Testis (tissue), 2 donors: ENCODE data around the gene SLC16A13.

ENCODE experiments used
- POLR2A ChIP-seq: fragments of 450-650 bp; IDR thresholded peaks from one replicate; pipeline ENCODE4 v1.6.1; 2017; ENCODE audit warnings: antibody characterized with exemption, mild to moderate bottlenecking, moderate library complexity
- TF ChIP-seq, protein P1 (sequence below), 3 experiments: fragments of 450-650 bp in 2 of 3; fragments of 200-600 bp in 1 of 3; sonication (generic) in 1 of 3; IDR thresholded peaks; one replicate each; pipeline ENCODE4 v1.5.1; 2016 to 2019; ENCODE audit warnings: antibody characterized with exemption in 3 of 3, mild to moderate bottlenecking in 2 of 3, moderate library complexity in 1 of 3

DNA sequence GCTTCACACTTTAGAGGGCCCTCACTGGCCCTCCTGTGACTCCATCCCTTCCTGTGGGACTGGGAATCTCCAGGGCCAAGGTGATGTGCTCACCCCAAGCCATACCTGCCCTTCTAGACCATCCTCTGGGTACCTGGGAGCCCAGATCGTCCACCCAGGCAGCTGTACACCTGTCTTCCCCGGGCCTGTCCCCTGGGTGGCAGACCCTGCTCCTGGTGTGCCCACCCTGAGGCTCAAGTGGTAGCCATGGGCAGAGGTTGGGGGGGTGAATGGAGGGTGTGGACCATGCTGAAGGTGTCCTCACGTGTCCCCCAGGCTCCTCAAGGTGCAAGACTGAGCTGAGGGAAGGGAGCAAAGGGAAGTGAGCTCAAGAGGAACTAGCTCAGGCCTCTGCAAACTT is 34.9 kb downstream of the SLC16A13 start:
- TF ChIP-seq, protein P1, sequence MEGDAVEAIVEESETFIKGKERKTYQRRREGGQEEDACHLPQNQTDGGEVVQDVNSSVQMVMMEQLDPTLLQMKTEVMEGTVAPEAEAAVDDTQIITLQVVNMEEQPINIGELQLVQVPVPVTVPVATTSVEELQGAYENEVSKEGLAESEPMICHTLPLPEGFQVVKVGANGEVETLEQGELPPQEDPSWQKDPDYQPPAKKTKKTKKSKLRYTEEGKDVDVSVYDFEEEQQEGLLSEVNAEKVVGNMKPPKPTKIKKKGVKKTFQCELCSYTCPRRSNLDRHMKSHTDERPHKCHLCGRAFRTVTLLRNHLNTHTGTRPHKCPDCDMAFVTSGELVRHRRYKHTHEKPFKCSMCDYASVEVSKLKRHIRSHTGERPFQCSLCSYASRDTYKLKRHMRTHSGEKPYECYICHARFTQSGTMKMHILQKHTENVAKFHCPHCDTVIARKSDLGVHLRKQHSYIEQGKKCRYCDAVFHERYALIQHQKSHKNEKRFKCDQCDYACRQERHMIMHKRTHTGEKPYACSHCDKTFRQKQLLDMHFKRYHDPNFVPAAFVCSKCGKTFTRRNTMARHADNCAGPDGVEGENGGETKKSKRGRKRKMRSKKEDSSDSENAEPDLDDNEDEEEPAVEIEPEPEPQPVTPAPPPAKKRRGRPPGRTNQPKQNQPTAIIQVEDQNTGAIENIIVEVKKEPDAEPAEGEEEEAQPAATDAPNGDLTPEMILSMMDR (IDR thresholded peaks at IDR 0.05), result no peak
- TF ChIP-seq POLR2A, result no peak
